ENCODE measurements around the gene ADAM30.

Gene ADAM30

DNA sequence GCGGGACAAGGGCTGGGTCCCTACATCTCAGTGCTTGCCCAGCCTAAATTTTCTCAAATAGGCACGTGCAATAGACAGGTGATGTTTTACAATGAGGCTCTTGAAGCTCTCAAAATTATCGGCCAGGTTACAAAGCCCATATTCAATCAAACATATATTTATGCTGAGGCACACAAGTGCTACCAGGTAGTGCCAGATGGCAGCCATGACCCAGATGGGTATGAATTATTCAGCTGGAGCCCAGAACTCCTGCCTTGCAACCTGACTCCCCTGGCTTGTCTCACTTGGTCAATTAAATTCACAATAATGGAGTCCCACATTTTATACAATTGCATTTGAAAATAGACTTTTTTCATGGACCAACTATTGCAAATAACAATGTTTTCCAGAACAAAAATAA lies 12.3 kb upstream of the ADAM30 start:
- DNase-seq (ENCODE audit: low spot score) = no peak

DNA sequence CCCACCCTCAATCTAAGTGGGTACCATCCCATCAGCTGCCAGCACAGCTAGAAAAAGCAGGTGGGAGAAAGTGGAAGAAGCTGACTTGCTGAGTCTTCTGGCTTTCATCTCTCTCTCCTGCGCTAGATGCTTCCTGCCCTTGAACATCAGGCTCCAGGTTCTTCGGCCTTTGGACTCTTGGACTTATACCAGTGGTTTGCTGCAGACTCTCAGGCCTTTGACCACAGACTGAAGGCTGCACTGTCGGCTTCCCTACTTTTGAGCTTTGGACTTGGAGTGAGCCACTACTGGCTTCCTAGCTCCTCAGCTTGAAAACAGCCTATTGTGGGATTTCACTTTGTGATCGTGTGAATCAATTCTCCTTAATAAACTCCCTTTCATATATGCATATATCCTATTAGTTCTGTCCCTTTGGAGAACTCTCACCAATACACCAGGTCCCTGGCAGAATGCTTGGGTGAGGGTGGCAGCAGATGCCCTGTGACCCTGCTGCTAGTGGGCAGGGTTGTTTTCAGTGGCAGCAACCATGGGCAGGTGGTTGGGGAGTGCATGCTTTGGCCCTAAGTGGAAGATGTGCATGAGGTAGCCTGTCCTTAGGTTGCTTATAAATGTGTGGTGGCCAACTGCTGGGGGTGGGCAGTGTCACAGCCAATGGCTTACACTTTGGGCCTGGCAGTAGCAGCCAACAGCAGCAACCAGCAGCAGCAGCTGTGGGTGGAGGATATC lies 10.8 kb upstream of the ADAM30 start:
- no peak for DNase-seq (ENCODE audit: low spot score)

DNA sequence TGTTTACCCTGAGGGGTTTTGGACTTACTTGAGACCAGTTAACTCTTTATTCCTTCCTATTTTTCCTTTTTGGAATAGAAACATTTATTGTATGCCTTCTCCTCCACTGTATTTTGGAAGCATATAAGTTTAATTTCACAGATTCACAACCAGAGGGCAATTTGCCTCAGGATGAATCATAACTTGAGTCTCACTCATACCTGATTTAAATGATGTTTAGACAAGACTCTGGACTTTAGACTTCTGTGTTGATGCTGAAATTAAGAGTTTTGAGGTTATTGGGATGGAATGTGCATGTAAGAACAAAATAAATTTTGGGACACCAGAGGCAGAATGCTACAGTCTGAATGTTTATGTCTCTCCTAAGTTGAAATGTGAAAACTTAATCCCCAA lies 7.1 kb upstream of the ADAM30 start:
- no peak for DNase-seq (ENCODE audit: low spot score)

GRCh38 chr1:119902775-119903442 lies 6.6 kb upstream of the ADAM30 start:
- no peak for DNase-seq (ENCODE audit: low spot score)

DNA sequence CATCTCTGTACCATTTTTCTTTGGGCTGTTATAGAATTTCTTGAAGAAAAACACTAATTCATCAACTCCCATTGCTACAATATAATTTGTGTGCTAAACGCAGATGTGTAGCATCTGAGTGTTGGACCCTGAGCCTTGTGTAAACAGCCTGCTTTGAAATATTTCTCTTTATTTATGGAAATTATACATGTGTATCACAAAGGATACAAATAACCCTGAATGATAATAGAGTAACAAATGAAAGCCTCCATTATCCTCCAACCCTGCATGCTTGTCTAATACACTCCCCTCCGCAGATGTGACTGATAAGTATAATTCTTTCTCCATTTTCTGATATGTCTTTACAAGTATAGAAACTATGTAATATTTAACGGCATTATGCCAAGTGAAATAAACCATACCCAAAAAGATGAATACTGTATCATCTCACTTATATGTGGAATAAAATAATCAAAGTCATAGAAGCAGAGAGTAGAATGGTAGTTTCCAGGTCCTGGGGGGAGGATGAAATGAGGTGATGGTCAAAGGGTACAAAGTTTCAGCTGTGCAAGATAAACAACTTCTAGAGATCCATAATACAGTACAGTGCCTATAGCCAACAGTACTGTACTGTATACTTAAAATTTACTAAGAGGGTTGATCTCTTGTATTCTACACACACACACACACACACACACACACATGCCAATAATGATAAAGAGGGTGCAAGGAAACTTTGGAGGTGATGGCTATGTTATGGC lies 2.8 kb upstream of the ADAM30 start:
- no peak for DNase-seq (ENCODE audit: low spot score)

- DNase-seq (ENCODE audit: low spot score) = no peak
These were observed 2.2 kb upstream of the ADAM30 start for GRCh38 chr1:119898530-119898929.

DNA sequence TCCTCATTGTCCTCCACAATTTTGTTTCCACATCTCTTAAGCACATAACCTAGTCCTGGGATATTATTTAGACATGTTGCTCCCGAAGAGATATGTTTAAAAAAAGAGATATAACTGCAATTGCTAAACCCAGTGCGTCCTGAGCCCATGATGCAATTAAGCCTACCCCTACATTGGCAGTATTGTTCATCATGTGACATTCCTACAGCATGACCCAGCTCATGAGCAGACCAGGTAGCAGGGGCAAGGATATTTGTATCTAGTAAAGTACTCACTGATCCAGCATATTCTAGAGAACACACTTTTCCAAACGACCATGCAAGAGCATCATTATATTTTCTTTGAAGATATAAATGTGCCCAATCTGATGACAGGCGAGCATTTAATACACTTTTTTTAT lies 1.2 kb downstream of the ADAM30 start:
- no peak for DNase-seq (ENCODE audit: low spot score)

DNA sequence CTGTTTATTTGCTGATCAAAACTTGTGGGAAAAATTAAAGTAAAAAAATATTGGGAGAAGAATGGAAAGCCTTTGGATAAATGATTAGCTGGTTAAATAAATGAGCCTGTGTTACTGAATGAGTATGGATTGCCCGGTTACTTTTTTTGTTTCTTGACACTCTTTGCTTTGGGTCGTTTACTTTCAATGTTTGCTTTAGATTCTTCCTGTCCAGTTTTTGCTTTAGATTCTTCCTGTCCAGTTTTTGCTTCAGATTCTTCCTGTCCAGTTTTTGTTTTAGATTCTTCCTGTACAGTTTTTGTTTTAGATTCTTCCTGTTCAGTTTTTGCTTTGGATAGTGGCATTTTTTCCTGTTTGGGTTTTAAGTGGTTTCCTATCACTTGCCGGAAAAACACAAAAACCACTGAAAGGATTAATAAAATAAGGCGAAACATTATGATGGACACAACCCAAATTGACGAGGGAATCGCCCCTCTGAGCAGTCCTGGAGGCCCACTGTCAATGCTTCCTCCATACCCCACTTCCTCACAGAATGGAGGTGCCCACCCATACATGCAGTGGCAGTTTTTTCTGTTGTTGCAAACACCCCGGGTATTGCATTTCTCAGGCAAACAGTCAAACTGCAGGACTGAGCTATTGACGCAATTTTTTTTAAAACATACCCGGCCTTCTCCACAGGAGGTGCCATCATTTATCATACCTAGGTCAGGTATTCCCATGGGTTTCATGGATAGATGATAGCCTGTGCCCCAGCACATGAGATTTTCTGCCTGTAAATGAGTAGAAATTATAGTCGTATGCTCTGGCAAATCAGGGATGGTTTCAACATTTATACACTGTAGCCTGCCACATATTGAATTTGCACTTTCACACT lies 2.3 kb downstream of the ADAM30 start:
- no peak for DNase-seq (ENCODE audit: low spot score)

DNA sequence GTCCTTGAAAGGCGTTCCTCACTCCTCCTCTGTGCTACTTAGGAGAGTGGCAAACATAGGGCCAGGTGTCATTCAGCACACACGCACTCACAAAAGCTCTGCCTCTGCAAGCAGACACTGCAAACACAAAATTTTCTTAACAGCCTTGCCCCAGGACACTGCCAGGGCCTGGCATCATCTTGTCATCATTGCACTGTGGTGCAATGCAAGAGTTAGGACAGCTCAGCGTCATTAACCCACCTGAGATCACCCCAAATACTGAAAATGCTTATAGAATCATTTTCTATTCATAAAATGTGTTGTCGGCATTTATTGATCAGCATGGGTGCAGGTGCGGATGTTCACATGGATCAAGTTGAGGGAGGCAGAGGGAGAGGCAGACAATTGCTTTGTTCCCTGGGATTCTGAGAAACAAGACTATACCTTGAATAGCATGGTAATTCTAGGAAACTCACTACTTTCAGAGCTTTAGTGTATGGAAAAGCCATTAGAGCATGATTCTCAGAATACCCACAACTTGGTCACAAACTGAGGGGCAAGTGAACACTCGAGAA lies 3.0 kb downstream of the ADAM30 start:
- DNase-seq (ENCODE audit: low spot score) = no peak

DNA sequence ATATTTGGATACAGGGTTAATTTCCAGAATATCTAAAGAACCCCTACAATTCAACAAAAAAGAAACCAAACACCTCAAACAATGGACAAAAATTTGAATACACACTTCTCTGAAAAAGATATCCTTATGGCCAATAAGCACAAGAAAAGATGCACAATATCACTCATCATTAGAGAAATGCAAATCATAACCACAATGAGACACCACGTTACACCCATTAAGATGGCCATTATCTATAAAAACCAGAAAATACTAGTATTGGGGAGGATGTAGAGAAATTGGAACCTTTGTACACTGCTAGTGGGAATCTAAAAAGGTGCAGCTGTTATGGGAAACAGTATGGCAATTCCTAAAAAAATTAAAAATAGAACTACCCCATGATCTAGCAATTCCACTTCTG lies 4.9 kb downstream of the ADAM30 start:
- no peak for DNase-seq (ENCODE audit: low spot score)

DNA sequence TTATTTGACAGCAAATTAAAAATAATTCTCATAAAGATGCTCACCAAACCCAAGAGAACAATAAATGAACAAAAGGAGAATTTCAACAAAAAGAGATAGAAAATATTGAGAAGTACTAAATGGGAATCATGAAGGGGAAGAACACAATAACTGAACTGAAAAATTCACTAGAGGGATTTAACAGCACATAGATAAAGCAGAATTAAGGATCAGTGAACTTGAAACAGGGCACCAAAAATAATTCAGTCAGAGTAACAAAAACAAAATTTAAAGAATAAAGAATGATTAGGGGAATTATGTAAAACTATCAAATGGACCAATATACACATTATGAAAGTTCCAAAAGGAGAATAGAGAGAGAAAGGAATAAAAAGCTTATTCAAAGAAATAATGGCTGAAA lies 7.8 kb downstream of the ADAM30 start:
- DNase-seq (ENCODE audit: low spot score) = no peak

DNA sequence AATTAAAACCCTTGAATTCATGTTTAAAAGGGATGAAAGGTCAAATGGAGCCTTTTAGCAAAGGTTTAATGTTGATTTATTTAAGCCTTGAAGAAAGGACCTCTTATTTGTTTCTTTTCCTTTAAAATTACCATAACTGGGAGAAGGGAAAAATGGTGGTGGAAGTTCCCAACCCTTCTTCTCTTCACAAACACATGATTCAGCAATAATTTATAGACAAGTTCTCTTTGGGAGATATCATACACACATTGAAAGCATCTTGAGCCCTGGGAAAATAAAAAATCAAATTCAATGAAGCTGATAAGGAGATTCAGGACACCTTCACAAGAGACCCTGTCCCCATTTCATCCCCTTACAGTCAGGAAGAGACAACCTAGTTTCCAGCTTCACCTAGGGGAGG lies 8.9 kb downstream of the ADAM30 start:
- no peak for DNase-seq (ENCODE audit: low spot score)

GRCh38 chr1:119885903-119886783 lies 10.2 kb downstream of the ADAM30 start:
- DNase-seq (ENCODE audit: low spot score) = no peak

GRCh38 chr1:119884711-119885110 lies 11.6 kb downstream of the ADAM30 start:
- no peak for DNase-seq (ENCODE audit: low spot score)

GRCh38 chr1:119883826-119884225 lies 12.5 kb downstream of the ADAM30 start:
- DNase-seq (ENCODE audit: low spot score) = no peak

- DNase-seq (ENCODE audit: low spot score) = no peak
These were observed 13.9 kb downstream of the ADAM30 start for GRCh38 chr1:119882132-119883049.

- no peak for DNase-seq (ENCODE audit: low spot score)
These were observed 16.5 kb downstream of the ADAM30 start for GRCh38 chr1:119879510-119880434.

DNA sequence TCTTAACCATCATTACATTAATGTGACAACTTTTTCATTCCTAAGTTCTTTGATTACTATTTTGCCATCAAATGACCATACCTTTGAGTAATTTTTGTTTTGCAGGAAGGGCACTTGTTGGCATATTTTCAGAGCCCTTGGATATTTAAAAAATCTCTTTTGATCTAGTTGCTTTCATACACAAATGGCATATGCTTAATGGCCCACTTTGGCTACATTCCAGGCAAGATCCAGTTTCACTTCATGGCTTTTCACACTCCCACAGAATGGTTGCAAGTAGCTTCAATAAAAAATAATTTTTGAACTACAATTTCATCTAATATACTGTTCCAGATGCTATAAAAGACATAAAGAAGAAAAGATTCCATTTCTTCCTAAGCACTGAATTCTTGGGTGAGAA lies 18.1 kb downstream of the ADAM30 start:
- DNase-seq (ENCODE audit: low spot score) = no peak

GRCh38 chr1:119874186-119874585 lies 22.1 kb downstream of the ADAM30 start:
- DNase-seq (ENCODE audit: low spot score) = no peak

All from globus pallidus (tissue), 1 donor.